ENCODE measurements around the gene MERTK.

- no peak for TF ChIP-seq CTCF (IDR thresholded peaks at IDR 0.05; ENCODE audit: poor library complexity)
- no peak for TF ChIP-seq EZH2 (IDR thresholded peaks at IDR 0.05; ENCODE audit: borderline replicate concordance)
These were observed 830 bp upstream of the MERTK start for GRCh38 chr2:111897630-111897923.

Data from hepatocyte (in vitro differentiated cells).